ENCODE results near the gene OR51E2.

OR51E2 gene

DNA sequence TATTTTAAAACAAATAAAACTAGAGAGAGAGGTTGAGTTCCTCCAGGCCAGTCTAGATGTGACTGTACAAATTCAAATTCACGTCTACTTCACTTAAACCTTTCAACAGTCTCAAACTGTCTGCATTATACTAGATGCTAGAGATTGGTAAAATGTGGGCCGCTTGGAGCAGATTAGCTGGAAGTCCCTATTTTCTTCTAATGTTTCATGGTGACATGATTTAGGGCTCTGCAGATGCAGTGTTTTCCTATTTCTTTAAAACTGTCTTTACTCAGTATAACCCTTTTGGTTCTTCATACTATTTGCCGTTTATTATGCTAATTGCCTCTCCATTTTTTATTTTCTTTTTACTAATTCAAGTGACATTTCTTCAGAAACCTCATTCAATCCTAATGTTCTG, 33.5 kb downstream of the OR51E2 start:
- DNase-seq (ENCODE audit: low read depth in 2 of 2), result no peak

DNA sequence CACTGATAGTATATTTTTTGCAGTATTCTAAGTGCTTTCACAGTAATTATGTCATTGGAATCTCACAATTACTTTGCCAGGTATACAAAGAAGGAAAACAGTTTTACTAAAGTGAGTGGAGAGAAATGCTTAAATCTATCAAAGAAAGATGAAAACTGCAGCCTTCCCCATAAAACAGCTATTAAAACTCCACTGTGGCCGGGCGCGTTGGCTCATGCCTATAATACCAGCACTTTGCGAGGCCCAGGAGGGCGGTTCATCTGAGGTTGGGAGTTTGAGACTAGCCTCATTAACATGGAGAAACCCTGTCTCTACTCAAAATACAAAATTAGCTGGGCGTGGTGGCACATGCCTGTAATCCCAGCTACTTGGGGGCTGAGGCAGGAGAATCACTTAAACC, 34.8 kb downstream of the OR51E2 start:
- DNase-seq (ENCODE audit: low read depth in 2 of 2), result no peak

DNA sequence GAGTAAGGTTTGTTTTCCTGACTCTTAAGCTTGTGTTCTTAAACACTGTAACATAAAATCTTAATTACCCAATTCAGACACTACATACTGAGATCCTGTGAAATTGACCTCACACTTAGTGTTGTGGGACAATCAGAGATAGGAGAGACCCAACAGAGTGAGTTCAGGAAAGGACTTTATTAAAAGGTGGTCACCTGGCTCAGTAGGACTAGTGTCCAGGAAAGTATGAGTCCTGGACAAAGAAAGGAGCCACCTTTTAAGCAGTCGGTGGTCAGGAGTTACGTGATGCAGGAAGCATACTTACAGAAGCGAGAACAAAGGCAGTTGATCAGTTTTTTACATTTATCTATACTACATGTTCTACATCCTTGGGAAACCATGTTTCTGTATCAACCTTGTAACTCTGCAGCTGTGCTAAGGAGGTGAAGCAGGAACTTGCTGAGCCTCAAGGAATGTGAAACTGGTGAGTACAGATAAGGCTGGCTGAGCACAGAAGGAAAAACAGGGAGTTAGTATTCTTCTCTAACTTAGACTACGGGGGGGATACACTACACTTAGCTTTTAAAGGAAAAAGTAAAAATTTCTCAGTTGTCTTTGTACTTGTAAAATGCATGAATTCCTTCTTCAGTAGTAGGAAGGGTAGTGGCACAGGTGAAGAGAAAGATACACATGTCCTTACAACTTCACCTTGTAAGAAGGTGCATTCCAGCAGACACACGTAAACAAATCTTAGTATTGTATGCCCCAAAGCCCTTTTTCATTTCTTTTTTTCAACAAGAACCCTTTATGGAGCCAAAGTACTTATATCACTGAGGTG, 38.8 kb downstream of the OR51E2 start:
- no peak for DNase-seq (ENCODE audit: low read depth in 2 of 2)

DNA sequence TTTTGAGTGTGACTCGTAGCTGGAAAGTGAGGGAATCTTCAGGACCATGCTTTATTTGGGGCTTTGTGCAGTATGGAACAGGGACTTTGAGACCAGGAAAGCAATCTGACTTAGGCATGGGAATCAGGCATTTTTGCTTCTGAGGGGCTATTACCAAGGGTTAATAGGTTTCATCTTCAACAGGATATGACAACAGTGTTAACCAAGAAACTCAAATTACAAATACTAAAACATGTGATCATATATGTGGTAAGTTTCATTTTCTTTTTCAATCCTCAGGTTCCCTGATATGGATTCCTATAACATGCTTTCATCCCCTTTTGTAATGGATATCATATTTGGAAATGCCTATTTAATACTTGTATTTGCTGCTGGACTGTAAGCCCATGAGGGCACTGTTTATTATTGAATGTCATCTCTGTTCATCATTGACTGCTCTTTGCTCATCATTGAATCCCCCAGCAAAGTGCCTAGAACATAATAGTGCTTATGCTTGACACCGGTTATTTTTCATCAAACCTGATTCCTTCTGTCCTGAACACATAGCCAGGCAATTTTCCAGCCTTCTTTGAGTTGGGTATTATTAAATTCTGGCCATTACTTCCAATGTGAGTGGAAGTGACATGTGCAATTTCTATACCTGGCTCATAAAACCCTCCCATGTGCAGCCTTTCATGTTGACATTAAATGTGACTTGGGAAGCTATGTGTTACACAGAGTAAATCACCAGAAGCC, 42.9 kb downstream of the OR51E2 start:
- DNase-seq (ENCODE audit: low read depth in 2 of 2), result no peak

DNA sequence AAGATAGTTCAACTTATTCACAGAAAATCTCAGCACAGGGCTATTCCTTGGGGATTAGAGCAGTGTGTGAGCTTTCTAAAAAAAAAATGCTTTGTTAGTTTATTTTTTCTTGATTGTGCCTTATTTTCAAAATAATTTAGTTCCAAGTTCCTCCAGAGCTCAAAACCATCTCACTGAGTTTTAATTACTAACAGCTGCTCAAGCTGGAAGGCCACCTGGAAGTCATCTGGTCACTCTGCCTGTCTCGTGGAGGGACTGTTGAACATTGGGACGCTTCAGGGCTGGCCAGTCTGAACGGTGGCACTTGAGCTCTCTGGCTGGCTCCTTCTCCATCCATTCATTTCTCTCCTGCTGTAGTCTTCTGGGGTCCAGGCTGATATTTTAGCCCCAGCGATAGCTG, 49.9 kb downstream of the OR51E2 start:
- no peak for DNase-seq (ENCODE audit: low read depth in 2 of 2)

DNA sequence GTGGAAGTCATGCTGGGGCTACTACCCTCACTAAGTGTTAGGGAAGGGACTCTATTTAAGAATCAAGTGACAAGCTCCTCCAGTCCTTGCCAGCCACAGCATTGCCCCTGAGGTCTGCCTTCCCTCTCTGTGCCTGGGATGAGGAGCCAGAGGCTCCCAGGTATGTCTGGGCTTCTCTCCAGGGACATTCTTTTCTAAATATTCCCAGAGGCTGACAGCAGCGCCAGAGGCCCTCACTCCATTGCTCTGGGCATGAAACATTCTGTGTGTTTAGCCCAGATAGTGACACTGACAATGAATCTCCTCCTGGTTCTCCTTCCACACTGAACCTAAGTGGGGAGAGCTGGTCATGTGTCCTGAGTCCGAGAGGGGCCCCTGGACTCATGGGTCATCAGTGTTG, 51.7 kb downstream of the OR51E2 start:
- DNase-seq (ENCODE audit: low read depth in 2 of 2), result no peak

DNA sequence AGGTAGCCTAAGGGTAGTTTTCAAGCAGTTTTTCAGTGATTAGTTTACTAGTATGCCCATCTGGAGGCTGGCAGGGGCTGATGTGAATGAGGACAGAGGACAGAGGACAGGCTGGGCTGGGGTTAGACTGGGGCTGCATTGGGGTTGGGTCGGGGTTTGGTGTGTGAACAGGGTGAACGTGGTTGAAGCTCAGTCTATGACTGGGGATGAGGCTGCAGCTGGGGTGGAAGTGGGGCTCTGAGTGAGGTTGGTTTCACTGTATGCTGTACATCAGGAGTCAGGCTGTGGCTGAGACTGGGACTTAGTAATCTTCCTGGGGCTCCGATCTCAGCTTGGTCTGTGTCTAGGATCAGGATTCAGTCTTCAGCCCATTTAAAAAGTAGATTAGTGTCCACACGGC, 53.4 kb downstream of the OR51E2 start:
- no peak for DNase-seq (ENCODE audit: low read depth in 2 of 2)

DNA sequence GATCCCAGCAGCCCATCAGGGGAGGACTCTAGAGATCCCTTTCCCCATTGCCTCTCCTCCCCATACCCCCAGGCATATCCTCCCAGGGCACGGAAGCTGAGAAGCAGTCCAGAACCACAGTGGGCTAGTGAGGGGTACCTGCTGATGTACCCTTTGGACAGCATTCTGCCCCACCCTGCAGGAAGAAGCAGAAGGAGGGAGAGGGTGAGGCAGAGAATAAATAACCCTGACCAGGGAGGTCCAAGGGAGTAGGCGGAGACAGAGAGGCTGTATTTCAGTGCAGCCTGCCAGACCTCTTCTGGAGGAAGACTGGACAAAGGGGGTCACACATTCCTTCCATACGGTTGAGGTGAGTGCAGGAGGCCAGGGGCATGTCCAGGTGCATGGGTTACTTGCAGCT, 54.0 kb downstream of the OR51E2 start, which contains the start of gene OR51E1:
OR51E1 (plus strand) TSS at position 301 of the 400 bp plus-strand sequence. CDS start 8,545 bp downstream, outside the sequence.
- DNase-seq (ENCODE audit: low read depth in 2 of 2), result no peak

DNA sequence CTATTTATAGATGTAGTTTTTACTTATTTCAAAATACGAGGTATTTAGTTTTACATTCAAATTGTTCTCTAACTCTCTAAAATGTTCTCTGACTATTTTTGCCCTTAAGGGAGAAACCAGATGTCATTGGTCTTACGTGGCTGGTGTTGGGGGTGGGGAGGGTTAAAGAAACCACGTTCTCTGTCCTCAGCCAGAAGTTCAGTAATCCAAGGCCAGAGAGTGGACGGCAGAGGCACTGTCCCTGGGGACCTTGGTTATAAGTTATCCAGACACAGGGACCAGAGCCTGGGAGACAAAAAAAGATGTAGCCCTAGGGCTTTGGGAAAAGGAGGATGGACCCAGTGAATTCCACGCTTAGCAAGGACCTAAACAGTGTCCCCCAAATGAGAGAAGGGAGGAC, 54.6 kb downstream of the OR51E2 start:
- no peak for DNase-seq (ENCODE audit: low read depth in 2 of 2)

DNA sequence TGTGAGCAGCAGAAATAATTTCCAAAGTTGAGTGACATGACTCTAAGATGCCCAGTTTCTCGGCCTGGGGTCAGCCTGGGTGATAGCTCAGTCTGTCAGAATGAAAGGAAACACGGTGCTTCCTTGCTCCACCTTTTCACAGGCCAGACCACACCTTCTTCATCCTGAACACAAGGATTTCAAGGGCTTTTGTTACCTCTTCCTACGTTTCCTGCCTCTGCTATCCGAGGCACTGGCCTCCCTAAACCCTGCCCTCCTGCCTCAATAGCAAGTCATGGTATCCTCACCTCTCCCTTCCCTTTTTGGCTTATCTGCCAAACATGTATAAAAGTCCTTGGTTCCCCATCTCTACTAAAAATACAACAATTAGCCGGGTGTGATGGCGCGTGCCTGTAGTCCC, 55.6 kb downstream of the OR51E2 start:
- DNase-seq (ENCODE audit: low read depth in 2 of 2), result no peak

DNA sequence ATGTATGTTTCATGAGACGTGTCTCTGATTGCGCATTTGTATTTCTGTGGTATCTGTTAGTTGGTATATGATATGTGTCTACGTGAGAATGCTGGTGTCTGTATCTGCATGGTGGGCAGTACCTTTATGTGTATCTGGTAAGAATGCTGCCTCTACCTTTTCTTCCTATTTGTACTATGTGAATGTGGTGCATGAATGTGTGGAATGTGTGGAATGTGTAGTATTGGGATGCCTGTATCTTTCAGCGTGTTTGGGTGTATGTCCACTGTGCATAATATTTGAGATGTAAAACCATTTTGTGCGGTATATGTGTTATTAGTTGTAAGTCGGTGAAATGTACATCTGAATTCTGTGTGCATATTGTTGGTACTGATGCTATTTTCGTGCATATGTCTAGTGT, 56.2 kb downstream of the OR51E2 start:
- DNase-seq (ENCODE audit: low read depth in 2 of 2), result no peak

DNA sequence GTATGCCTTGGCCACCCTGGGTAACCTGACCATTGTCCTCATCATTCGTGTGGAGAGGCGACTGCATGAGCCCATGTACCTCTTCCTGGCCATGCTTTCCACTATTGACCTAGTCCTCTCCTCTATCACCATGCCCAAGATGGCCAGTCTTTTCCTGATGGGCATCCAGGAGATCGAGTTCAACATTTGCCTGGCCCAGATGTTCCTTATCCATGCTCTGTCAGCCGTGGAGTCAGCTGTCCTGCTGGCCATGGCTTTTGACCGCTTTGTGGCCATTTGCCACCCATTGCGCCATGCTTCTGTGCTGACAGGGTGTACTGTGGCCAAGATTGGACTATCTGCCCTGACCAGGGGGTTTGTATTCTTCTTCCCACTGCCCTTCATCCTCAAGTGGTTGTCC, 57.7 kb downstream of the OR51E2 start:
- no peak for DNase-seq (ENCODE audit: low read depth in 2 of 2)

DNA sequence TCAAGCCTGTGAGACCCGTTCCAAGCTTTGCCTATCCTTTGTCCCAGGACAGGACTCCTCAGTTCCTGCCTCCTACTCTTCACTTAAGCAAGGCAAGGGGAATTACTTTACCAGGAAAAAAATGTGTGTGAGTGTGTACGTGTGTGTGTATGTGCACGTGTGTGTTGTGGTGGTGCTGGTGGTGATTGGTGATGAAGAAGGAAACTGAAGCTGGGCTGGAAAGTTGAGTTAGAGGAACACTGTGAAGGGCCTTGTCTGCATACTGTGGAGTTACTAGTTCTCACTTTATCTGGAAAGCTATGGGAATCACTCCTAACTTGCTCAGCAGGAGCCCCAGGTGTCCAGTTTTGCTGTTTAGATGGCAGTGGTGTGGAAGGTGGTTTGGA, 60.0 kb downstream of the OR51E2 start:
- no peak for DNase-seq (ENCODE audit: low read depth in 2 of 2)

DNA sequence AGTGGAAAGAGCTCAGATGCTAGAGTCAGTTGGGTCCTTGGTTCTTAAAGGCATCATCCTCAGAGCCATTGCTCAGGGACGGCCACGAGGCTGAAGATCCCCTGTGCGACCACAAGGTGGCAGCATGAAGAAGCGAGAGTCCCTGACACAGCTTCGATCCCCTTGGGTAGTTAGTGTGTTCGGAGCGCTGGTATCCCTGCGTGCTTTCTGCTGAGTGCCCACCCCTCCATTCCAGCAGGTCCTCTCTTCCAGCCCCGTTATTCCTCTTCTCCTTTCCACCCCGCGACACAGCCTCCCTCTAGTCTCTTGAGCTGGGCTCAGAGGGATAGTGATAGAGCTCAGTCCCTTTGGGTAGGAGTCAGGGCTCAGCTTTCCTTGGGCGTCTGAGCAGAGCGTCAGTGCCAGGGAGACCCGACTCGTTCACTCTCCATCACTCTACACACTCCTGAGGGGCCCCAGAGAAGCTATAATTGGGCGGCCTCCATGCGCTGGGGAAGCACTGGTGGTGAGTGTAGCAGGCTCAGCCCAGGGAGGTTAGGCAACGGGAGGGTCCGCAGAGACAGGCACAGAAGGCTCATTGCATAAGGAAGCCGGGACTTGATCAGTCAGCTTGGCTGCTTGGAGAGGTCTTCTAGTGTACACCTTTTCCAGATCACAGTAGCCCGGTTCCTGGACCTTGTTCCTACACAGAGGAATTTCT, 60.5 kb downstream of the OR51E2 start, which contains the start of gene OR51D1:
OR51D1 (plus strand) TSS at position 516 of the 700 bp plus-strand sequence. CDS start 2,314 bp downstream, outside the sequence.
- DNase-seq (ENCODE audit: low read depth in 2 of 2), result peak; percentile 26 to 45

DNA sequence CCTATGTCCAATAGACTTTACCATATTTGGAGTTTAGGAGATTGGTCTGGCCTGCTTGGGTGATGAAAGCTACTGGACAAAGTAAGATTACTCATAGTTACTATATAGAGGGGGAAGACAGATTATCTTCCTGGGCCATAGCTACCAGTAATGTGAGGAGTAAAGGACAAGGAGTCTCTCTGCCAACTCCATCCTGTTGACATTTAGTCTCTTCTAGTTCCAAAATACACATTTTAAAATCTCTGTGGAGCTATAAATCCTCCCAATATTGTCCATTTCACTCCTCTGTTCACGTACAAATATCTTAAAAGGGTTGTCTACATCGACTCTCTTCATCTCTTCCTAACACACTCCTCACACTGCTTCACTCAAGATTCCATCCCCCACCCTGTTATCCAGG, 61.5 kb downstream of the OR51E2 start:
- no peak for DNase-seq (ENCODE audit: low read depth in 2 of 2)

Data from stimulated activated CD8-positive, alpha-beta memory T cell treated with anti-CD3 and anti-CD28 coated beads, Interleukin-7, amount 100 ng/mL, for 1 hour (primary cell).